ENCODE measurements around the gene PLCG1.
"Not testable (repeated sequence)": the region's sequence is repeated elsewhere in the genome, so short reads cannot be mapped to it uniquely, and the experiment has no call there.

PLCG1 gene

DNA sequence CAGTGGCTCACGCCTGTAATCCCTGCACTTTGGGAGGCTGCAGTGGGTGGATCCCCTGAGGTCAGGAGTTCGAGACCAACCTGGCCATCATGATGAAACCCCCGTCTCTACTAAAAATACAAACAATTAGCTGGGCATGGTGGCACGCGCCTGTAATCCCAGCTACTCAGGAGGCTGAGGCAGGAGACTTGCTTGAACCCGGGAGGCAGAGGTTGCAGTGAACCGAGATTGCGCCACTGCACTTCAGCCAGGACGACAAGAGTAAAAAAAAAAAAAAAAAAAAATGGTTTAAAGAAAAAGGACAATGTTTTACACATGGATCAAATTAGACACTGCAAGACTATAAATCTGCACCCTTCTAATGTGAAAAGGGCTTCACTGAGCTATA lies 5.0 kb upstream of the PLCG1 start:
- 96% methylated on average over 5 of the region's 9 CpGs for WGBS

DNA sequence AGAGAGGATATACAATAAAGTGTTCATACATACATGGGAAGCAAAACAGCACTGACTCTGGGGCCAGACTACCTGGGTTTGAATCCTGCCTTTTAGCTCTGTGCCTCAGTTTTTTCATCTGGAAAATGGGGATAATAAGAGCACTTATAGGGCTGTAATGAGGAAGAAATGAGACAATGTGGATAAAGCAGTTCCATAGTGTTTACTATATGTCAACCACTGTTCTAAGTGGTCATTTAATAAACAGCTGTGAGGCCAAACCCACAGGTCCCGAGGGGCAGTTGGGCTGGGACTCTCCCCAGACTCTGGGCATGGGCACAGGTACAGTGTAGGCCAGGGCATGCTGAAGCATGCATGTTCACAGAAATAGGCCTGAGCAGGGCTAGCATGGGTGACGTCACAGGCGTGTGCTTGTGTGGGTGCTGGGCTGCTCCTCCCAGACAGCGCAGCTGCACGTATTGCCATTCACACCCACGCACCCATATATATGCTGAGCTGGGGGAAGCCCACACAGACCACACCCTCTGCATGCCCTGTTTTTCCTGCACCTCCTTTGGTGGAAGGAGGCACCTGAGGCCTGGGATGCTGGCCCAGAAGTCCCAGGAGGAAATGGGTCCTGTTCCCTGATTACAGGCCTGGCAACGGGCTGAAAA lies 3.5 kb upstream of the PLCG1 start:
- H4K91ac ChIP-seq (ENCODE audit: low read length) = no peak overlapping the region
- H2BK15ac ChIP-seq (ENCODE audit: low read depth, poor library complexity, severe bottlenecking) = no peak overlapping the region
- no peak overlapping the region for H3K14ac ChIP-seq (ENCODE audit: low read length in 2 of 2)
- H2BK120ac ChIP-seq (ENCODE audit: low read depth, low read length) = no peak overlapping the region
- H3K9me3 ChIP-seq (ENCODE audit: control insufficient read depth, low read length) = no peaks in the 10 kb centered on the region
- no peak overlapping the region for H2AFZ ChIP-seq (ENCODE audit: low read depth, low read length)
- no peak overlapping the region for H3K23ac ChIP-seq (ENCODE audit: low read length in 2 of 2)
- no peak overlapping the region for H2BK12ac ChIP-seq (ENCODE audit: low read length in 2 of 2)
- no peaks in the 10 kb centered on the region for H3K79me1 ChIP-seq (replicated peaks; ENCODE audit: low read length, poor library complexity, severe bottlenecking)
- H2BK5ac ChIP-seq (ENCODE audit: low read depth, low read length, poor library complexity, severe bottlenecking) = no peak overlapping the region
- no peak overlapping the region for H3K9ac ChIP-seq (ENCODE audit: low read length)
- no peaks in the 10 kb centered on the region for H3K27me3 ChIP-seq (ENCODE audit: control insufficient read depth in 1 of 2, insufficient read depth in 1 of 2, low read length in 2 of 2)
- H3K4ac ChIP-seq (ENCODE audit: low read depth in 1 of 2, low read length in 2 of 2) = no peak overlapping the region
- H4K8ac ChIP-seq (ENCODE audit: low read length) = no peak overlapping the region
- peaks cover 13% of the 10 kb centered on the region for H3K4me1 ChIP-seq (ENCODE audit: control insufficient read depth, insufficient read depth, low read depth, low read length)
- H3K27ac ChIP-seq (ENCODE audit: low read length, poor library complexity, severe bottlenecking) = no peak overlapping the region
- H3K4me3 ChIP-seq (ENCODE audit: insufficient read depth in 1 of 2, low read depth in 1 of 2, low read length in 2 of 2) = no peak overlapping the region
- no peak overlapping the region for H3K18ac ChIP-seq (ENCODE audit: low read depth in 1 of 2, low read length in 2 of 2)
- H3K4me2 ChIP-seq (ENCODE audit: low read length, poor library complexity, severe bottlenecking) = no peak overlapping the region
- no peak for DNase-seq
- H3K36me3 ChIP-seq (ENCODE audit: control insufficient read depth in 1 of 2, insufficient read depth in 2 of 2, low read depth in 1 of 2, low read length in 2 of 2) = peaks cover 0 to 13% of the 10 kb centered on the region in 2 experiments
- no peak overlapping the region for H2AK5ac ChIP-seq (ENCODE audit: low read length, severe bottlenecking)
- WGBS = 95% methylated on average over 7 of the region's 7 CpGs

More for the DNA sequence above, 5.0 kb upstream of the PLCG1 start:
- not testable (repeated sequence) for H3K14ac ChIP-seq (ENCODE audit: low read length in 2 of 2); H4K8ac ChIP-seq (ENCODE audit: low read length); H3K18ac ChIP-seq (ENCODE audit: low read depth in 1 of 2, low read length in 2 of 2); H4K91ac ChIP-seq (ENCODE audit: low read length); DNase-seq; H2AFZ ChIP-seq (ENCODE audit: low read depth, low read length); H2BK15ac ChIP-seq (ENCODE audit: low read depth, poor library complexity, severe bottlenecking); H2AK5ac ChIP-seq (ENCODE audit: low read length, severe bottlenecking); H3K23ac ChIP-seq (ENCODE audit: low read length in 2 of 2); H3K27ac ChIP-seq (ENCODE audit: low read length, poor library complexity, severe bottlenecking); H3K4me3 ChIP-seq (ENCODE audit: insufficient read depth in 1 of 2, low read depth in 1 of 2, low read length in 2 of 2); H3K79me1 ChIP-seq (replicated peaks; ENCODE audit: low read length, poor library complexity, severe bottlenecking); H2BK5ac ChIP-seq (ENCODE audit: low read depth, low read length, poor library complexity, severe bottlenecking); H3K9ac ChIP-seq (ENCODE audit: low read length); H3K4ac ChIP-seq (ENCODE audit: low read depth in 1 of 2, low read length in 2 of 2); H2BK120ac ChIP-seq (ENCODE audit: low read depth, low read length); H2BK12ac ChIP-seq (ENCODE audit: low read length in 2 of 2); H3K9me3 ChIP-seq (ENCODE audit: control insufficient read depth, low read length); H3K4me2 ChIP-seq (ENCODE audit: low read length, poor library complexity, severe bottlenecking); H3K27me3 ChIP-seq (ENCODE audit: control insufficient read depth in 1 of 2, insufficient read depth in 1 of 2, low read length in 2 of 2)
- peaks cover 3 to 16% of the 10 kb centered on the region in 2 experiments for H3K36me3 ChIP-seq (ENCODE audit: control insufficient read depth in 1 of 2, insufficient read depth in 2 of 2, low read depth in 1 of 2, low read length in 2 of 2)
- peaks cover 11% of the 10 kb centered on the region for H3K4me1 ChIP-seq (ENCODE audit: control insufficient read depth, insufficient read depth, low read depth, low read length)

DNA sequence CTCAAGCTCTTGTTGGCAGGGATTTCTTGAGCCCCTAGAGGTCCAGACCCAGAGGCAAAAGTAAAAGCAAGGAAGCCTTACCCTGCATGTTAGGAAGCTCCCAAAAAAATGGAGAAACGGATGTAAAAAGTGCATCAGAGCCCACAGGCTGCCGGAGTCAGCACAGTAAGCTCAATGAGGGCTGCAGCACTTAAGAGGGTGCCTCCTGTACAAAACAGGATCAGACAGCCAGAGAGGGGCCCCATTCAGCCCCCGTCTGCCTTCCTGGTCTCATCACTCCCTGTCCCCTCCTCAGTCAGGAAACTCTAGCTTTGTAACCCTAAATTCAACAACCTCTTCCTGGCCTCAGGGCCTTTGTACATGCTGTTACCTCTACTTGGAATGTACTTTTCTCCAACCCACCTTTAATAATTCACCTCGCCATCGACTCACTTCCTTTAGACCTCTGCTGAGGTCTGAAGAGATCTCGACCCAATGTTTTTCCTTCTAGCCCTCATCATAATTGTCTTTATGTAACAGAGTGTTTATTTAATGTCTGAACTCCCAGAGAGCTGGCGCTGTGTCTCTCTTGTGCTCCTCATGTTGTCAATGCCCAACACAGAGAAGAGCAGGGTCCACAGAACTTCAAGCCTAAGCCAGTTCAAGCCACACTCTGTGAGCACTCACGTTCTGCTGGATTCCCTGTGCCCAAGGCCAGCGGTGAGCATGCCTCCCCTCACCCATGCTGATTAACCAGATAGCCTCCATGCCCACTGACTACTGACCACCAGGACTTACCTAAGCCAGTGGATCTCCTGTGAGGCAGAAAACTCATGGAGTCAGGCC lies 2.8 kb upstream of the PLCG1 start:
- Histone ChIP-seq H2BK15ac (ENCODE audit: low read depth, poor library complexity, severe bottlenecking) (no peak overlapping the region), H2BK120ac (ENCODE audit: low read depth, low read length) (no peak overlapping the region), H3K9me3 (ENCODE audit: control insufficient read depth, low read length) (no peaks in the 10 kb centered on the region), H3K4me1 (ENCODE audit: control insufficient read depth, insufficient read depth, low read depth, low read length) (peaks cover 19% of the 10 kb centered on the region), H2BK5ac (ENCODE audit: low read depth, low read length, poor library complexity, severe bottlenecking) (no peak overlapping the region), H3K4ac (ENCODE audit: low read depth in 1 of 2, low read length in 2 of 2) (no peak overlapping the region), H3K27ac (ENCODE audit: low read length, poor library complexity, severe bottlenecking) (no peak overlapping the region), H3K4me3 (ENCODE audit: insufficient read depth in 1 of 2, low read depth in 1 of 2, low read length in 2 of 2) (no peak overlapping the region), H2BK12ac (ENCODE audit: low read length in 2 of 2) (no peak overlapping the region), H2AFZ (ENCODE audit: low read depth, low read length) (no peak overlapping the region), H3K4me2 (ENCODE audit: low read length, poor library complexity, severe bottlenecking) (no peak overlapping the region), H3K23ac (ENCODE audit: low read length in 2 of 2) (no peak overlapping the region), H3K27me3 (ENCODE audit: control insufficient read depth in 1 of 2, insufficient read depth in 1 of 2, low read length in 2 of 2) (no peaks in the 10 kb centered on the region), H3K9ac (ENCODE audit: low read length) (no peak overlapping the region), H3K36me3 (ENCODE audit: control insufficient read depth in 1 of 2, insufficient read depth in 2 of 2, low read depth in 1 of 2, low read length in 2 of 2) (peaks cover 0 to 13% of the 10 kb centered on the region in 2 experiments), H3K14ac (ENCODE audit: low read length in 2 of 2) (no peak overlapping the region), H2AK5ac (ENCODE audit: low read length, severe bottlenecking) (no peak overlapping the region), H3K18ac (ENCODE audit: low read depth in 1 of 2, low read length in 2 of 2) (no peak overlapping the region), H4K91ac (ENCODE audit: low read length) (peak overlapping the region; percentile 54), H3K79me1 (replicated peaks; ENCODE audit: low read length, poor library complexity, severe bottlenecking) (no peaks in the 10 kb centered on the region), H4K8ac (ENCODE audit: low read length) (no peak overlapping the region)
- no peak for DNase-seq
- WGBS = 79% methylated on average over 7 of the region's 9 CpGs

DNA sequence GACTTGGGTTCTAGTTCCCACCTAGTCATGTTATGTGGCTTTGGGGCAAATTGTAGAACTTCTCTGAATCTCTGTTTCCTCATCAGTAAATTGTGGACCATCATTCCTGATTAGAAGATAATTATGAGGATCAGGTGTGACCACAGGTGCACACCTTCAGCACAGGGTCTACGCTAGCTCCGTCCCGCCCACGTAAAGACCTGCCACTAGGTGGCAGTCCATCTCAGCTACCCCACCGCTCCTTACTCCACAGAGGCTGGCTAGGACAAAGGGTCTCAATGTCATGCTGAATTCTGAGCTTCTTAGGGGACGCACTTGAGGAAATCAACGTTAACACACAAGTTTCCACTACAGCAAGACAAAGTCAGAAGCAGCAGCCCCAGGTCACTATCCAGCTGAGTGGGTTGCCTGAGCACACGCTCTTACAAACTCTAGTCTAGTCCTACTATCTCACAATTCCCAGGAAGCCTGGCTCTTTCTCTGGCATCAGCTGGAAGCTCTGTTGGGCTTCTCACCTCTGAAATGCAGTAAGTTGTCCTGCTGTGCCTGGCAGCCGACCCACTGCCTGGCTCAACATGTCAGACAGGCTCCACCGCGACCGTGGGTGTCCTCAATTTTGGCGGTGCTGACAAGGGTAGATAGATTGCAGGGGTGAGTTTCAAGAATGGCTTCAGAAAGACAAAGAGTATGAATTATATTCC lies 2.0 kb upstream of the PLCG1 start:
- Histone ChIP-seq H4K91ac (ENCODE audit: low read length) (no peak overlapping the region), H2BK5ac (ENCODE audit: low read depth, low read length, poor library complexity, severe bottlenecking) (no peak overlapping the region), H2BK15ac (ENCODE audit: low read depth, poor library complexity, severe bottlenecking) (no peak overlapping the region), H3K4me3 (ENCODE audit: insufficient read depth in 1 of 2, low read depth in 1 of 2, low read length in 2 of 2) (no peak overlapping the region), H3K4me2 (ENCODE audit: low read length, poor library complexity, severe bottlenecking) (no peak overlapping the region), H3K79me1 (replicated peaks; ENCODE audit: low read length, poor library complexity, severe bottlenecking) (no peaks in the 10 kb centered on the region), H2AFZ (ENCODE audit: low read depth, low read length) (no peak overlapping the region), H3K4me1 (ENCODE audit: control insufficient read depth, insufficient read depth, low read depth, low read length) (peaks cover 26% of the 10 kb centered on the region), H2AK5ac (ENCODE audit: low read length, severe bottlenecking) (no peak overlapping the region), H3K27me3 (ENCODE audit: control insufficient read depth in 1 of 2, insufficient read depth in 1 of 2, low read length in 2 of 2) (no peaks in the 10 kb centered on the region), H3K9ac (ENCODE audit: low read length) (no peak overlapping the region), H2BK120ac (ENCODE audit: low read depth, low read length) (no peak overlapping the region), H3K14ac (ENCODE audit: low read length in 2 of 2) (no peak overlapping the region), H3K23ac (ENCODE audit: low read length in 2 of 2) (no peak overlapping the region), H3K18ac (ENCODE audit: low read depth in 1 of 2, low read length in 2 of 2) (no peak overlapping the region), H3K4ac (ENCODE audit: low read depth in 1 of 2, low read length in 2 of 2) (no peak overlapping the region), H3K36me3 (ENCODE audit: control insufficient read depth in 1 of 2, insufficient read depth in 2 of 2, low read depth in 1 of 2, low read length in 2 of 2) (peaks cover 0 to 12% of the 10 kb centered on the region in 2 experiments), H2BK12ac (ENCODE audit: low read length in 2 of 2) (peak overlapping the region; percentile 21 to 49), H3K27ac (ENCODE audit: low read length, poor library complexity, severe bottlenecking) (no peak overlapping the region), H3K9me3 (ENCODE audit: control insufficient read depth, low read length) (no peaks in the 10 kb centered on the region), H4K8ac (ENCODE audit: low read length) (no peak overlapping the region)
- peak; percentile 45 for DNase-seq
- WGBS = 47% methylated on average over 13 of the region's 13 CpGs
